SH-SY5Y (cell line): ENCODE measurements around the gene HCFC1.

Source experiments
- GATA2 ChIP-seq: IDR thresholded peaks from 2 replicates; pipeline ENCODE4 v1.6.1; 2011; ENCODE audit warnings: mild to moderate bottlenecking, low read depth, low read length
- GATA3 ChIP-seq: IDR thresholded peaks from 2 replicates; pipeline ENCODE4 v1.6.1; 2011; ENCODE audit warnings: low read depth, mild to moderate bottlenecking, low read length, moderate library complexity

DNA sequence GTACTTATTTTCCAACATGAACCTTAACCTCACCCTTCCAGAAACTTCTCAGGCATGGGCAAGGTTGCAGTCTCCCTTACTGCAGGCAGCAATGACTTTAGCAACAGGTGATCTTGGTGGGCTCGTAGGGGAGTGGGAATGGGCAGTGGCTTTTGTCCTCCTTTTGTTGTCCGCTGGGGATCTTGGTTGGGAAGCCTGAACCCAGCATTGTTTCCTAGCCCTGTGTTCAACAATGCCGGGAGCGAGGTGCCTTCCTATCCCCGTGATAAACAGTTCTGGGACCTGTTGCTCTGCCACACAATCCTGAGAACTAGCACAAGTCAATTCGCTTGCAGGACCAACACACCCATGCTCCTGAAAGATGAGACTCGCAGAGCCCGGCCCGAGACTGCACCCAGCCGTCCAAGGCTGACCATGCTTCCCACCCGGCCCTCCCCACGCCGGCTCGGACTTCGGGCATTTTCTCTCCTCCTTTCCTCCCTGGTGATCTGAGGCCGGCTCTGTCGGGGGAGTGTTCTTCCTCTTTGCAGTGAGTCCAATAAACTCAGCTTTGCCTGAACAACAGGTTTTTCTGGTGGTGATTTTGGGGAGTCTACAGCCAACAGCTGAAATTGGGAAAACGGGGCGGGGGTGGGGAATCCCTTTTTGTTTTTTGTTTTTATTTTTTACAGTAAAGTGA, 27.9 kb upstream of the HCFC1 start:
- TF ChIP-seq GATA3, result no peak
- TF ChIP-seq GATA2, result no peak
